IMR-90 (cell line): Measurements from ENCODE around the gene SEMA6A. TPM values are rescaled to one million over a fixed set of nuclear protein-coding genes. Genes with fewer than 3 reads are reported as not detected.

Experiments used
- ATAC-seq: fragments of 200-7000 bp; cut with Tn5 transposase; 2 replicates; pipeline ENCODE4 v1.9.1; 2020; ENCODE audit warnings: low read depth, mild to moderate bottlenecking, moderate library complexity
- BruUV-seq: library from RNA; stranded (reverse); fragments of 400-500 nt; replicated peaks from 2 replicates; lab custom pipeline; 2021; lab: Mats Ljungman, UMichigan
- CTCF ChIA-PET: fragments of 300-600 bp; formaldehyde crosslinking; extraction: SDS; loops from one replicate; lab custom pipeline; 2021; ENCODE audit warnings: antibody characterized with exemption; lab: Yijun Ruan, JAX
- POLR2A ChIA-PET: fragments of 300-600 bp; sonication (Branson Sonifier 250); formaldehyde crosslinking; loops from one replicate; lab custom pipeline; 2022; ENCODE audit warnings: antibody characterized with exemption; ENCODE audit not compliant: unreplicated experiment; lab: Charles Lee
- DNase-seq: peaks from one replicate; pipeline ENCODE4 v3.0.0; 2013
- H2AFZ ChIP-seq: replicated peaks from 2 replicates; pipeline ENCODE3; 2013; ENCODE audit warnings: low read length, mild to moderate bottlenecking; ENCODE audit not compliant: poor library complexity
- H2AK5ac ChIP-seq: 2 replicates; pipeline ENCODE4 v1.6.1; 2013; ENCODE audit warnings: low read depth, low read length, inconsistent platforms
- H2AK9ac ChIP-seq: replicated peaks from 2 replicates; pipeline ENCODE3; 2013; ENCODE audit warnings: mild to moderate bottlenecking, low read depth, low read length, moderate library complexity; ENCODE audit not compliant: poor library complexity
- H2BK120ac ChIP-seq: 2 replicates; pipeline ENCODE4 v1.6.1; 2013; ENCODE audit warnings: low read depth, low read length, inconsistent platforms
- H2BK15ac ChIP-seq: 3 replicates; pipeline ENCODE4 v1.6.1; 2013; ENCODE audit warnings: low read depth, low read length, inconsistent platforms
- H2BK20ac ChIP-seq: 2 replicates; pipeline ENCODE4 v1.6.1; 2013; ENCODE audit warnings: low read depth, mild to moderate bottlenecking, inconsistent platforms, low read length, moderate library complexity
- H2BK5ac ChIP-seq: 2 replicates; pipeline ENCODE4 v1.6.1; 2013; ENCODE audit warnings: mild to moderate bottlenecking, low read depth, low read length, inconsistent platforms; ENCODE audit not compliant: poor library complexity, severe bottlenecking
- H3K14ac ChIP-seq: replicated peaks from 2 replicates; pipeline ENCODE4 v1.6.1; 2013; ENCODE audit warnings: low read depth, low read length, inconsistent platforms
- H3K18ac ChIP-seq: 2 replicates; pipeline ENCODE4 v1.6.1; 2013; ENCODE audit warnings: low read depth, low read length, control low read depth
- H3K23ac ChIP-seq: 2 replicates; pipeline ENCODE4 v1.6.1; 2013; ENCODE audit warnings: low read depth, low read length, inconsistent platforms
- H3K27ac ChIP-seq: 2 replicates; pipeline ENCODE4 v1.5.1; 2013; ENCODE audit warnings: mild to moderate bottlenecking, control low read depth, low read length; ENCODE audit not compliant: insufficient read depth
- H3K27me3 ChIP-seq: 2 replicates; pipeline ENCODE4 v1.6.1; 2013; ENCODE audit warnings: low read length; ENCODE audit not compliant: control insufficient read depth, insufficient read depth
- H3K36me3 ChIP-seq: 2 replicates; pipeline ENCODE4 v1.6.1; 2013; ENCODE audit warnings: low read length, mixed read lengths; ENCODE audit not compliant: control insufficient read depth, insufficient read depth
- H3K4ac ChIP-seq: 2 replicates; pipeline ENCODE4 v1.6.1; 2013; ENCODE audit warnings: low read depth, low read length, inconsistent platforms
- H3K4me1 ChIP-seq: 2 replicates; pipeline ENCODE4 v1.6.1; 2013; ENCODE audit warnings: low read length, mixed read lengths; ENCODE audit not compliant: control insufficient read depth, insufficient read depth
- H3K4me2 ChIP-seq: 2 replicates; pipeline ENCODE4 v1.6.1; 2013; ENCODE audit warnings: low read depth, mild to moderate bottlenecking, control low read depth, low read length, moderate library complexity
- H3K4me3 ChIP-seq: 2 replicates; pipeline ENCODE4 v1.5.1; 2013; ENCODE audit warnings: low read depth, mild to moderate bottlenecking, control low read depth, low read length, moderate library complexity; ENCODE audit not compliant: insufficient read depth
- H3K56ac ChIP-seq: 2 replicates; pipeline ENCODE4 v1.6.1; 2013; ENCODE audit warnings: low read length, inconsistent platforms; ENCODE audit not compliant: insufficient read depth; ENCODE audit errors: extremely low read depth
- H3K79me1 ChIP-seq, 2 experiments: 2 replicates each; pipeline ENCODE4 v1.6.1; 2013; ENCODE audit warnings: low read length in 2 of 2, inconsistent platforms in 1 of 2, low read depth in 1 of 2
- H3K9ac ChIP-seq: 2 replicates; pipeline ENCODE4 v1.6.1; 2013; ENCODE audit warnings: low read depth, low read length, control low read depth
- H3K9me1 ChIP-seq: 2 replicates; pipeline ENCODE4 v1.6.1; 2013; ENCODE audit warnings: low read length, inconsistent platforms; ENCODE audit not compliant: insufficient read depth
- H3K9me3 ChIP-seq: 2 replicates; pipeline ENCODE4 v1.6.1; 2013; ENCODE audit warnings: low read length; ENCODE audit not compliant: control insufficient read depth, insufficient read depth
- H4K20me1 ChIP-seq: 2 replicates; pipeline ENCODE4 v1.6.1; 2013; ENCODE audit warnings: low read length, inconsistent platforms; ENCODE audit not compliant: insufficient read depth
- H4K5ac ChIP-seq: 2 replicates; pipeline ENCODE4 v1.6.1; 2013; ENCODE audit warnings: mild to moderate bottlenecking, low read depth, low read length, control low read depth
- H4K8ac ChIP-seq, 2 experiments: 2 replicates each; pipeline ENCODE4 v1.6.1; 2013; ENCODE audit warnings: low read depth in 2 of 2, low read length in 2 of 2, control low read depth in 1 of 2, inconsistent platforms in 1 of 2
- H4K91ac ChIP-seq: 2 replicates; pipeline ENCODE4 v1.6.1; 2013; ENCODE audit warnings: low read depth, low read length, inconsistent platforms; ENCODE audit not compliant: insufficient read depth
- BHLHE40 ChIP-seq: fragments of 150-350 bp; IDR thresholded peaks from 2 replicates; pipeline ENCODE4 v1.6.1; 2016; ENCODE audit warnings: mild to moderate bottlenecking, low read depth, low read length
- FOS ChIP-seq: fragments of 150-350 bp; IDR thresholded peaks from 2 replicates; pipeline ENCODE4 v1.6.1; 2016; ENCODE audit warnings: low read depth, low read length
- MAFK ChIP-seq: IDR thresholded peaks from 2 replicates; pipeline ENCODE4 v1.6.1; 2012; ENCODE audit warnings: low read depth, low read length, improper control_type of control experiment
- MAZ ChIP-seq: IDR thresholded peaks from 2 replicates; pipeline ENCODE4 v1.6.1; 2012; ENCODE audit warnings: low read depth, mild to moderate bottlenecking, low read length, improper control_type of control experiment, moderate library complexity, borderline replicate concordance
- MXI1 ChIP-seq: IDR thresholded peaks from 2 replicates; pipeline ENCODE4 v1.6.1; 2012; ENCODE audit warnings: low read depth, mild to moderate bottlenecking, low read length, moderate library complexity, borderline replicate concordance
- NFE2L2 ChIP-seq: fragments of 150-350 bp; IDR thresholded peaks from 2 replicates; pipeline ENCODE4 v1.6.1; 2016; ENCODE audit warnings: low read depth, mild to moderate bottlenecking, low read length
- POLR2A ChIP-seq: IDR thresholded peaks from 2 replicates; pipeline ENCODE4 v1.6.1; 2012; ENCODE audit warnings: mild to moderate bottlenecking, low read depth, low read length
- RAD21 ChIP-seq: IDR thresholded peaks from 2 replicates; pipeline ENCODE4 v1.6.1; 2012; ENCODE audit warnings: low read length, improper control_type of control experiment
- RCOR1 ChIP-seq: IDR thresholded peaks from 2 replicates; pipeline ENCODE4 v1.6.1; 2012; ENCODE audit warnings: mild to moderate bottlenecking, low read length, improper control_type of control experiment; ENCODE audit not compliant: insufficient replicate concordance
- SMC3 ChIP-seq: fragments of 150-350 bp; IDR thresholded peaks from 2 replicates; pipeline ENCODE4 v1.6.1; 2016; ENCODE audit warnings: low read depth, mild to moderate bottlenecking, antibody characterized with exemption, low read length, moderate library complexity
- WGBS, 2 experiments: methylation state at CpG; one replicate each; pipeline versions ENCODE4 v1.1.5 to v1.1.7; 2013; ENCODE audit warnings: missing lambda C conversion rate in 2 of 2; ENCODE audit not compliant: insufficient read length in 1 of 2; ENCODE audit errors: extremely low coverage in 2 of 2; 5-methylcytosine and 5-hydroxymethylcytosine counted together
- dilution Hi-C: fragments of 300-500 bp; cut with HindIII; formaldehyde crosslinking; loops from one replicate; pipeline ENCODE4 v1.14.3; 2018; ENCODE audit warnings: low sequenced_read_pairs; ENCODE audit not compliant: unreplicated experiment
- in situ Hi-C: fragments of 300-500 bp; cut with MboI; formaldehyde crosslinking; loops from 3 replicates; pipeline ENCODE4 v1.14.3; 2019; ENCODE audit warnings: low sequenced_read_pairs, inconsistent platforms, mixed read lengths
- intact Hi-C: fragments of 100-400 bp; cut with micrococcal nuclease; formaldehyde crosslinking; loops from 2 replicates; pipeline ENCODE4 v1.10.0; 2022
- polyA plus RNA-seq, 3 experiments: library from polyadenylated mRNA; depleted of rRNA; stranded (reverse); fragments of >200 nt; gene quantifications; 2 replicates each; pipeline ENCODE4 v1.2.3, GENCODE V29; 2012; ENCODE audit warnings: low replicate concordance in 1 of 3
- total RNA-seq: library from RNA; depleted of rRNA; stranded (reverse); fragments of >200 nt; gene quantifications from 2 replicates; pipeline ENCODE4 v1.2.3, GENCODE V29; 2012
- TF ChIP-seq, protein P1 (sequence below): fragments of 150-350 bp; IDR thresholded peaks from 2 replicates; pipeline ENCODE4 v1.6.1; 2016; ENCODE audit warnings: low read depth, mild to moderate bottlenecking, low read length, moderate library complexity, borderline replicate concordance
- TF ChIP-seq, protein P2 (sequence below): fragments of 150-350 bp; IDR thresholded peaks from 2 replicates; pipeline ENCODE4 v1.6.1; 2017; ENCODE audit warnings: mild to moderate bottlenecking, antibody characterized with exemption, low read length, low read depth
- TF ChIP-seq, protein P3 (sequence below): conservative IDR thresholded peaks from 2 replicates; pipeline ENCODE4 v1.5.1; 2012; ENCODE audit warnings: mild to moderate bottlenecking, low read depth, low read length, improper control_type of control experiment

The SEMA6A gene
- total and polyA plus RNA-seq, 2 of the 4 experiments (the other 2 are of a cell fraction): 0.27 to 0.36 TPM

DNA sequence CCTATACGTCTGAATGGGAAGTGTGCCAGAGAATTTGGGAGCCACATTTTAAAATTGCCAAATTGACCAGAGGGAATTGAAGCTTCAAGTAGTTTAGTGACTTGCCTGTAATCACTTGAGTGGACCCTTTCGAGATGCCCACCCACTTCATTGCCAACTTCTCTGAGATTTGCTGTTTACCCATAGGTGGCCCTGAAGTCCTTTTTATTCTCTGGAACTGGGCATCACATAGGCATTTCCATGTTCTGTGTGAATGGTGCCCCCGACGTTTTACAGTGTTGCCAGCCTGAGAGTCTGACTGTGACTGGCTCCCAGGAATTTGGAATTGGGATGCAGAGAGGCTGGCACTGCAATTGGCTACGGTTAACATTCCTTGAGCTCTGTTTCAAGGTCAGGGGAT is 158.6 kb downstream of the SEMA6A start:
- H2BK20ac ChIP-seq: no peak overlapping the region
- H3K14ac ChIP-seq: no peak overlapping the region
- H3K4me1 ChIP-seq: no peaks in the 10 kb centered on the region
- no peaks in the 10 kb centered on the region for H3K27me3 ChIP-seq
- no peak overlapping the region for H3K56ac ChIP-seq
- H3K9me1 ChIP-seq: no peaks in the 10 kb centered on the region
- no peak overlapping the region for H3K9ac ChIP-seq
- H4K5ac ChIP-seq: no peak overlapping the region
- in situ Hi-C loops: no loop called here
- CTCF ChIA-PET: no interaction called here
- H4K20me1 ChIP-seq: no peaks in the 10 kb centered on the region
- no peak overlapping the region for H3K27ac ChIP-seq
- no peak overlapping the region for H4K8ac ChIP-seq
- no peak overlapping the region for H2AK5ac ChIP-seq
- no peak overlapping the region for H3K4ac ChIP-seq
- intact Hi-C loops: no loop called here
- no peak overlapping the region for H3K4me3 ChIP-seq
- H3K36me3 ChIP-seq: no peaks in the 10 kb centered on the region
- H3K9me3 ChIP-seq: no peaks in the 10 kb centered on the region
- DNase-seq (no peak), ATAC-seq (no peak)
- no peak overlapping the region for H2AK9ac ChIP-seq
- BruUV-seq: no TSS peak
- 65% methylated on average over 3 of the region's 5 CpGs; no CpG with 5 or more reads in 1 of the 2 experiments for whole genome bisulfite sequencing, 2 experiments
- no peak overlapping the region for H2BK15ac ChIP-seq
- H3K79me1 ChIP-seq: no peaks in the 10 kb centered on the region
- dilution Hi-C loops: no loop called here
- no peak overlapping the region for H2AFZ ChIP-seq
- H3K4me2 ChIP-seq: no peak overlapping the region
- no peak overlapping the region for H2BK5ac ChIP-seq
- POLR2A ChIA-PET: no interaction called here
- no peak overlapping the region for H3K18ac ChIP-seq
- no peak overlapping the region for H3K23ac ChIP-seq
- no peak overlapping the region for H4K91ac ChIP-seq
- TF ChIP-seq NFE2L2: no peak
- no peak for TF ChIP-seq RCOR1
- TF ChIP-seq, protein P1, sequence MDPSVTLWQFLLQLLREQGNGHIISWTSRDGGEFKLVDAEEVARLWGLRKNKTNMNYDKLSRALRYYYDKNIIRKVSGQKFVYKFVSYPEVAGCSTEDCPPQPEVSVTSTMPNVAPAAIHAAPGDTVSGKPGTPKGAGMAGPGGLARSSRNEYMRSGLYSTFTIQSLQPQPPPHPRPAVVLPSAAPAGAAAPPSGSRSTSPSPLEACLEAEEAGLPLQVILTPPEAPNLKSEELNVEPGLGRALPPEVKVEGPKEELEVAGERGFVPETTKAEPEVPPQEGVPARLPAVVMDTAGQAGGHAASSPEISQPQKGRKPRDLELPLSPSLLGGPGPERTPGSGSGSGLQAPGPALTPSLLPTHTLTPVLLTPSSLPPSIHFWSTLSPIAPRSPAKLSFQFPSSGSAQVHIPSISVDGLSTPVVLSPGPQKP: no peak
- TF ChIP-seq POLR2A: no peak
- TF ChIP-seq MAZ: no peak
- TF ChIP-seq MAFK: no peak
- TF ChIP-seq MXI1: no peak
- TF ChIP-seq, protein P2, sequence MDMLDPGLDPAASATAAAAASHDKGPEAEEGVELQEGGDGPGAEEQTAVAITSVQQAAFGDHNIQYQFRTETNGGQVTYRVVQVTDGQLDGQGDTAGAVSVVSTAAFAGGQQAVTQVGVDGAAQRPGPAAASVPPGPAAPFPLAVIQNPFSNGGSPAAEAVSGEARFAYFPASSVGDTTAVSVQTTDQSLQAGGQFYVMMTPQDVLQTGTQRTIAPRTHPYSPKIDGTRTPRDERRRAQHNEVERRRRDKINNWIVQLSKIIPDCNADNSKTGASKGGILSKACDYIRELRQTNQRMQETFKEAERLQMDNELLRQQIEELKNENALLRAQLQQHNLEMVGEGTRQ: no peak
- TF ChIP-seq, protein P3, sequence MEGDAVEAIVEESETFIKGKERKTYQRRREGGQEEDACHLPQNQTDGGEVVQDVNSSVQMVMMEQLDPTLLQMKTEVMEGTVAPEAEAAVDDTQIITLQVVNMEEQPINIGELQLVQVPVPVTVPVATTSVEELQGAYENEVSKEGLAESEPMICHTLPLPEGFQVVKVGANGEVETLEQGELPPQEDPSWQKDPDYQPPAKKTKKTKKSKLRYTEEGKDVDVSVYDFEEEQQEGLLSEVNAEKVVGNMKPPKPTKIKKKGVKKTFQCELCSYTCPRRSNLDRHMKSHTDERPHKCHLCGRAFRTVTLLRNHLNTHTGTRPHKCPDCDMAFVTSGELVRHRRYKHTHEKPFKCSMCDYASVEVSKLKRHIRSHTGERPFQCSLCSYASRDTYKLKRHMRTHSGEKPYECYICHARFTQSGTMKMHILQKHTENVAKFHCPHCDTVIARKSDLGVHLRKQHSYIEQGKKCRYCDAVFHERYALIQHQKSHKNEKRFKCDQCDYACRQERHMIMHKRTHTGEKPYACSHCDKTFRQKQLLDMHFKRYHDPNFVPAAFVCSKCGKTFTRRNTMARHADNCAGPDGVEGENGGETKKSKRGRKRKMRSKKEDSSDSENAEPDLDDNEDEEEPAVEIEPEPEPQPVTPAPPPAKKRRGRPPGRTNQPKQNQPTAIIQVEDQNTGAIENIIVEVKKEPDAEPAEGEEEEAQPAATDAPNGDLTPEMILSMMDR: no peak
- no peak for TF ChIP-seq BHLHE40
- no peak for TF ChIP-seq SMC3
- no peak for TF ChIP-seq FOS
- TF ChIP-seq RAD21: no peak
- no peak overlapping the region for H2BK120ac ChIP-seq
